ENCODE results near the gene OR52E6. TPM values are rescaled to one million over a fixed set of nuclear protein-coding genes. Genes with fewer than 3 reads are reported as not detected.

OR52E6 gene
- total and polyA plus RNA-seq, 2 of the 8 experiments (the other 6 are each of a cell fraction or from before 2014, with no cell fraction given): 0.14 TPM; not detected in 1

DNA sequence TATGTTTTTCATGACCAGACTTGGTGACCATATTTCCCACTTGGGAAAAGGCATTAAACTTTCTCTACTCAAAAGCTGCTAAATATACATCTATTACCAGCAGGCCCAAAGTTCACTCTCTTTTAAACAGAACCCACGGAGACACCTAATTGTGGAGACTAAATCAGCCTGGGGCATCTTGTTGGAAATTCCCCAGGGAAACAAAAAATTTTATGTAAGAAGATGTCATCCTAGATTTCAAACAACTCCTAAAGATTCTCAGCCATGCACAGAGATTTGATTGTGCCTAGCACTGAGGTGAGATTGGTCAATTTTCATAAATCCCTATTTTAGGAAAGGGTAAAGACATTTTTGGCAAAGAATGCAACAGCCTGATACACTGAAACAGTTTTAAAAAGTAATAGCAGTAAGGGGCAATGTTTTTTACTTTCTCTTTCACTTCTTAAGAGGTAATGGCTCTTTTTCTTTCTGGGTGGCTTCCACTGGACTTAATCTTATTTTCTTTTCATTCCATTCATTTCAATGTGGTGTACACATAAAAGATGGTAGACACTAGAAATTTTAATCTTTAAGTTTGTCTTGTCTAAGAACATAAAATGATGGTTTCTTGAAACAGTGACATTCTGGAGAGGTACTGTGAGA lies 23.3 kb downstream of the OR52E6 start (continued):
- TF ChIP-seq EP300 (IDR thresholded peaks at IDR 0.05; ENCODE audit: borderline replicate concordance in 1 of 2, low read depth in 2 of 2, low read length in 2 of 2): no peak
- no peak for TF ChIP-seq KDM1A (IDR thresholded peaks at IDR 0.05; ENCODE audit: borderline replicate concordance, low read length)
- no peak for TF ChIP-seq SIRT6 (IDR thresholded peaks at IDR 0.05; ENCODE audit: low read length)
